CD4-positive, alpha-beta T cell (primary cell): ENCODE measurements around the gene MYRIP. TPM values are rescaled to one million over a fixed set of nuclear protein-coding genes. Genes with fewer than 3 reads are reported as not detected.

Source experiments
- ATAC-seq: fragments of 200-7000 bp; cut with Tn5 transposase; one replicate; pipeline ENCODE4 v1.10.0; 2022; ENCODE audit warnings: mild to moderate bottlenecking; ENCODE audit not compliant: poor library complexity
- CTCF ChIA-PET: fragments of 350-600 bp; sonication (Branson Sonifier 250); formaldehyde crosslinking; loops from one replicate; lab custom pipeline; 2021; ENCODE audit warnings: antibody characterized with exemption, inconsistent platforms; lab: Charles Lee
- POLR2A ChIA-PET: fragments of 350-600 bp; sonication (Branson Sonifier 250); formaldehyde crosslinking; loops from one replicate; lab custom pipeline; 2021; ENCODE audit warnings: antibody characterized with exemption, inconsistent platforms; lab: Charles Lee
- DNase-seq, 14 experiments: peaks; one replicate each; pipeline ENCODE4 v3.0.0-alpha.2; 2013 to 2020; ENCODE audit warnings: mixed read lengths in 2 of 14
- H3K27ac ChIP-seq, 2 donors: one replicate each; pipeline versions ENCODE4 v1.5.1 to v1.7.0; 2013; ENCODE audit warnings: low read length in 2 of 2, low read depth in 1 of 2, mild to moderate bottlenecking in 1 of 2
- H3K27me3 ChIP-seq, 2 experiments: 1 replicate in 1 of 2; 2 replicates in 1 of 2; pipeline versions ENCODE4 v1.6.1 to v1.7.0; 2013; ENCODE audit warnings: low read length in 2 of 2, control low read depth in 1 of 2, mild to moderate bottlenecking in 1 of 2, moderate library complexity in 1 of 2; ENCODE audit not compliant: insufficient read depth in 2 of 2, control insufficient read depth in 1 of 2
- H3K36me3 ChIP-seq: one replicate; pipeline ENCODE4 v1.6.1; 2013; ENCODE audit warnings: low read length, control low read depth; ENCODE audit not compliant: insufficient read depth
- H3K4me1 ChIP-seq: one replicate; pipeline ENCODE4 v1.6.1; 2013; ENCODE audit warnings: low read length, control low read depth; ENCODE audit not compliant: insufficient read depth
- H3K4me3 ChIP-seq: one replicate; pipeline ENCODE4 v1.5.1; 2013; ENCODE audit warnings: mild to moderate bottlenecking, low read length, moderate library complexity
- H3K9me3 ChIP-seq, 2 experiments: 1 replicate in 1 of 2; 2 replicates in 1 of 2; pipeline versions ENCODE4 v1.6.1 to v1.7.0; 2013; ENCODE audit warnings: low read length in 2 of 2, mild to moderate bottlenecking in 2 of 2, control low read depth in 1 of 2, moderate library complexity in 1 of 2; ENCODE audit not compliant: control insufficient read depth in 1 of 2, insufficient read depth in 1 of 2
- H3K27ac Mint-ChIP-seq: one replicate; pipeline ENCODE4 v1.8.0; 2020; ENCODE audit warnings: mixed read lengths
- H3K27me3 Mint-ChIP-seq: one replicate; pipeline ENCODE4 v1.8.0; 2021; ENCODE audit warnings: mixed read lengths
- H3K36me3 Mint-ChIP-seq: one replicate; pipeline ENCODE4 v1.8.0; 2021; ENCODE audit warnings: low read depth, mixed read lengths
- H3K4me1 Mint-ChIP-seq: one replicate; pipeline ENCODE4 v1.8.0; 2021; ENCODE audit warnings: low read depth, mixed read lengths
- H3K4me3 Mint-ChIP-seq: one replicate; pipeline ENCODE4 v1.8.0; 2020; ENCODE audit warnings: mild to moderate bottlenecking, mixed read lengths
- H3K9me3 Mint-ChIP-seq: one replicate; pipeline ENCODE4 v1.8.0; 2020; ENCODE audit warnings: mixed read lengths
- intact Hi-C, 2 experiments: fragments of 100-400 bp; cut with DNase I in 1 of 2; cut with micrococcal nuclease in 1 of 2; formaldehyde crosslinking; loops; one replicate each; pipeline versions ENCODE4 v1.15.1 to v1.9.0; 2023 to 2025; cut with DNase I, micrococcal nuclease
- polyA plus RNA-seq, 2 donors: library from polyadenylated mRNA; unstranded; fragments of 120-200 nt; gene quantifications; one replicate each; pipeline ENCODE4 v1.2.1, GENCODE V29; 2013
- total RNA-seq, 174 experiments: library from RNA in 2 of 174; stranded (reverse) in 2 of 174; gene quantifications; one replicate each; pipeline ENCODE4 v1.2.3 and lab custom pipeline; 2021 to 2026
- TF ChIP-seq, protein P1 (sequence below): fragments of 200-600 bp; IDR thresholded peaks from one replicate; pipeline ENCODE4 v1.8.0; 2022; ENCODE audit warnings: antibody characterized with exemption, mild to moderate bottlenecking

Gene MYRIP
- total RNA-seq, result not detected
- polyA plus RNA-seq (2013, experiment 1 of 2), result 0.09 TPM
- polyA plus RNA-seq (2013, experiment 2 of 2), result 0.07 TPM
- total RNA-seq (lab: John Stamatoyannopoulos, UW), result 0 to 0.40 (median 0) reads per million in 172 experiments

DNA sequence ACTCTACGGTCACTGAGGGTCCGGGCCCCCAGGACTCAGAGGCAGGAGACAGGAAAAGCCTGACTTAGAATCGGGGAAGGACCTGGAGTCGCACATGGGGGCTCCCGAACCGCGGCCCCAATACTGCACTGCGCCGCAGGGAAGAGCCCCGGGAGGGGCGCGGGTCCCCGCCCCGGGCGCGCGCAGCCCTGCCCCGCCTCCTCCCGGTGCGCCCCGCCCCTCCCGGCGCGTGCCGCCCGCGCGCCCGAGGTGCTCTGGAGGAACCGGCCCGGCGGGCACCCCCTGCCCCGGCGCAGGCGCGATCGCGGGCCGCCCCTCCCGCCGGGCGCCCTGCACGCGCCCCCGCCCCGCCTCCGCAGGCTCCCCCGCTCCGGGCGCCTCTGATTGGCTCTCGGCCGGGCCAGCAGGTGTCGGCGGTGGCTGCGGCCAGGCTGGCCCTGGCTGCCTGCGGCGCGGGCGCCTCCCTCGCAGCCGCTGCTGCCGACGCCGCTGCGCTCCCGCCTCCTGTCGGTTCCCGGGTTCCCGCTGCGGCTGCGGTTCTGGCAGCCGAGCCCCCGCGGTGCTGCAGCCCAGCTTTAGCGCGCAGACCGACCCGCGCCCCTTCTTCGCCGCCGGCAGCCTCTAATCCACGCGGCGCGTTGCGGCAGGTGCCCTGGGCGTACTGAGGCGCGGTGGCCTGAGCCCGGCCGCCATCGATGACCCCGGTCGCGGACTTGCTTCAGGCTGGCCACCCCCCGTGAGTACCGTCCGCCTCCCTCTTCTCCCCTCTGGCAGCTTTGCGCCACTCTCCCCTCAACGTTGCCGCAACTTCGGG is at the start of gene MYRIP:
Gene MYRIP, plus strand, starts transcription at position 429 of the 814 bp plus-strand sequence. CDS start 91,208 bp downstream, outside the sequence.
- no peak within 1 kb of the TSS for H3K4me3 ChIP-seq
- peaks cover 0 to 5% of the 10 kb centered on the region in 2 experiments for H3K9me3 ChIP-seq
- POLR2A ChIA-PET, result no interaction called here
- peaks cover 31 to 60% of the 10 kb centered on the region in 2 experiments for H3K27me3 ChIP-seq
- intact Hi-C loops, result no loop called here
- DNase-seq (peak in 2 of 14 experiments; percentile 6 to 11), ATAC-seq (no peak)
- Mint-ChIP-seq H3K4me1 (peaks cover 17% of the 10 kb centered on the region), H3K36me3 (no peaks in the 10 kb centered on the region), H3K27ac (no peak within 1 kb of the TSS), H3K9me3 (no peaks in the 10 kb centered on the region), H3K27me3 (peaks cover 89% of the 10 kb centered on the region), H3K4me3 (peak within 1 kb of the TSS; percentile 59)
- TF ChIP-seq, protein P1, sequence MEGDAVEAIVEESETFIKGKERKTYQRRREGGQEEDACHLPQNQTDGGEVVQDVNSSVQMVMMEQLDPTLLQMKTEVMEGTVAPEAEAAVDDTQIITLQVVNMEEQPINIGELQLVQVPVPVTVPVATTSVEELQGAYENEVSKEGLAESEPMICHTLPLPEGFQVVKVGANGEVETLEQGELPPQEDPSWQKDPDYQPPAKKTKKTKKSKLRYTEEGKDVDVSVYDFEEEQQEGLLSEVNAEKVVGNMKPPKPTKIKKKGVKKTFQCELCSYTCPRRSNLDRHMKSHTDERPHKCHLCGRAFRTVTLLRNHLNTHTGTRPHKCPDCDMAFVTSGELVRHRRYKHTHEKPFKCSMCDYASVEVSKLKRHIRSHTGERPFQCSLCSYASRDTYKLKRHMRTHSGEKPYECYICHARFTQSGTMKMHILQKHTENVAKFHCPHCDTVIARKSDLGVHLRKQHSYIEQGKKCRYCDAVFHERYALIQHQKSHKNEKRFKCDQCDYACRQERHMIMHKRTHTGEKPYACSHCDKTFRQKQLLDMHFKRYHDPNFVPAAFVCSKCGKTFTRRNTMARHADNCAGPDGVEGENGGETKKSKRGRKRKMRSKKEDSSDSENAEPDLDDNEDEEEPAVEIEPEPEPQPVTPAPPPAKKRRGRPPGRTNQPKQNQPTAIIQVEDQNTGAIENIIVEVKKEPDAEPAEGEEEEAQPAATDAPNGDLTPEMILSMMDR, result no peak
- H3K4me1 ChIP-seq, result no peaks in the 10 kb centered on the region
- no peaks in the 10 kb centered on the region for H3K36me3 ChIP-seq
- H3K27ac ChIP-seq, result no peak within 1 kb of the TSS
- CTCF ChIA-PET, result no interaction called here

DNA sequence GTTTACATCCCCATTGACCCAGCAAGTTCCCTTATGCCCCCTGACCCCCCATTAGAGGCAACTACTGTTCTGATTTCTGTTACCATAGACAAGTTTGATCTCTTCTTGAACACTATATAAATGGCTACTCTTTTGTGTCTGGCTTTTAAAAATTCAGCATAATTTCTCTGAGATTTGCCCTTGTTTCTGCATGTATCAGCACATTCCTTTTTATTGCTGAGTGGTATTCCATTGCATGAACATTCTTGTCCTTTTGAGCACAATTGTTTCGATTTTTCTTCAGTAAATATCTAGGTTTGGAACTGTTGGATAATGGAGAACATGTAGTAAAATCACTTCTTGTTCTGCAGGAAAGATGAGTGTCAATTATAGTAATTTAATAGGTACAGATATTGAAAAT is 49.1 kb upstream of the MYRIP start:
- Mint-ChIP-seq H3K4me3 (no peak overlapping the region), H3K9me3 (no peaks in the 10 kb centered on the region), H3K27ac (no peak overlapping the region), H3K4me1 (no peaks in the 10 kb centered on the region), H3K27me3 (peaks cover 19% of the 10 kb centered on the region), H3K36me3 (no peaks in the 10 kb centered on the region)
- no peak for ATAC-seq
- intact Hi-C loops, result no loop called here
- DNase-seq, result no peak
- H3K27me3 ChIP-seq, result peaks cover 0 to 6% of the 10 kb centered on the region in 2 experiments
- H3K36me3 ChIP-seq, result no peaks in the 10 kb centered on the region
- ChIA-PET CTCF (no interaction called here), POLR2A (no interaction called here)
- H3K9me3 ChIP-seq, result no peaks in the 10 kb centered on the region
- H3K27ac ChIP-seq, result no peak overlapping the region
- TF ChIP-seq, protein P1, result no peak
- H3K4me3 ChIP-seq, result no peak overlapping the region
- no peaks in the 10 kb centered on the region for H3K4me1 ChIP-seq

- ChIA-PET CTCF (no interaction called here), POLR2A (no interaction called here)
- Mint-ChIP-seq H3K4me1 (no peaks in the 10 kb centered on the region), H3K27ac (no peak overlapping the region), H3K27me3 (peaks cover 23% of the 10 kb centered on the region), H3K9me3 (no peaks in the 10 kb centered on the region), H3K4me3 (no peak overlapping the region), H3K36me3 (no peaks in the 10 kb centered on the region)
- DNase-seq, result no peak
- no peaks in the 10 kb centered on the region for H3K4me1 ChIP-seq
- intact Hi-C loops, result no loop called here
- peaks cover 0 to 4% of the 10 kb centered on the region in 2 experiments for H3K9me3 ChIP-seq
- H3K4me3 ChIP-seq, result no peak overlapping the region
- no peaks in the 10 kb centered on the region for H3K36me3 ChIP-seq
- peaks cover 0 to 6% of the 10 kb centered on the region in 2 experiments for H3K27me3 ChIP-seq
- no peak overlapping the region for H3K27ac ChIP-seq
- TF ChIP-seq, protein P1, result no peak
- ATAC-seq, result no peak
Observed at GRCh38 chr3:39762537-39763070, 46.8 kb upstream of the MYRIP start.
